HuH-7.5 (cell line): ENCODE data around the gene MTRF1.
"Not testable (repeated sequence)": the region's sequence is repeated elsewhere in the genome, so short reads cannot be mapped to it uniquely, and the experiment has no call there.

ENCODE experiments used
- DNase-seq: peaks from one replicate; pipeline ENCODE4 v3.0.0; 2011; ENCODE audit warnings: low spot score

The MTRF1 gene

DNA sequence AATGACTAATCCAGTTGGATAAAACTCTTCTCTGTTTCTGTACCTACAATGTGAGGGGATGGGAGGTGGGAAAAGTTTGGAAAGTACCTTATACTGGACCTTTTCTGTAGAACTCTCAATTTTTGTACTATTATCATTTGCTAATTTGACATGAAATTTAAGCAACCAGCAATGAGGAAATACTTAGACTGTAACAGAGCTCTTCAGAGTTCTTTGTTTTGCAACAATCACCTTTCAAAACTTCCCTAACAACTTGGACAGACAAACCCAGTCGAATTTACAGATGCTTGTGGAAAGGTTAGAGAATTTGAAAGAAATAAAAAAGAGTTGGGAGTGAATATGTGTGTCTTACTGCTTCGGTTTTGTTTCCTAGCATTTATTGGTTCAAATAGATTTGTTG, 85.8 kb downstream of the MTRF1 start:
- DNase-seq, result no peak

DNA sequence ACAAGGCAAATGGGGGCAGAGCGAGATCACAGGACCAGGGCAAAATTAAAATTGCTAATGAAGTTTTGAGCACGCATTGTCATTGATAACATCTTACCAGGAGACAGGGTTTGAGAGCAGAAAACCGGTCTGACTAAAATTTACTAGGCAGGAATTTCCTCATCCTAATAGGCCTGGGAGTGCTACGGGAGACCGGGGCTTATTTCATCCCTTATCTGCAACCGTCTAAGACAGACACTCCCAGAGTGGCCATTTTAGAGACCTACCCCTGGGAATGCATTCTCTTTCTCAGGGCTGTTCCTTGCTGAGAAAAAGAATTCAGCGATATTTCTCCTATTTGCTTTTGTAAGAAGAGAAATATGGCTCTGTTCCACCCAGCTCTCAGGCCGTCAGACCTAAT, 87.8 kb downstream of the MTRF1 start:
- DNase-seq, result not testable (repeated sequence)
